Measurements from ENCODE around the gene PTPN12.
A peak's percentile ranks its signal among the peaks of the same experiment; 100 is the strongest.
"Not testable (repeated sequence)": the region's sequence is repeated elsewhere in the genome, so short reads cannot be mapped to it uniquely, and the experiment has no call there.

Gene PTPN12

GRCh38 chr7:77538281-77539212, 1.5 kb downstream of the PTPN12 start:
- peak; percentile 96 for DNase-seq (ENCODE audit: low read depth)

GRCh38 chr7:77540402-77540822, 3.3 kb downstream of the PTPN12 start:
- DNase-seq (ENCODE audit: low read depth) = no peak

- not testable (repeated sequence) for DNase-seq (ENCODE audit: low read depth)
Measured at GRCh38 chr7:77540993-77541392, 3.9 kb downstream of the PTPN12 start.

DNA sequence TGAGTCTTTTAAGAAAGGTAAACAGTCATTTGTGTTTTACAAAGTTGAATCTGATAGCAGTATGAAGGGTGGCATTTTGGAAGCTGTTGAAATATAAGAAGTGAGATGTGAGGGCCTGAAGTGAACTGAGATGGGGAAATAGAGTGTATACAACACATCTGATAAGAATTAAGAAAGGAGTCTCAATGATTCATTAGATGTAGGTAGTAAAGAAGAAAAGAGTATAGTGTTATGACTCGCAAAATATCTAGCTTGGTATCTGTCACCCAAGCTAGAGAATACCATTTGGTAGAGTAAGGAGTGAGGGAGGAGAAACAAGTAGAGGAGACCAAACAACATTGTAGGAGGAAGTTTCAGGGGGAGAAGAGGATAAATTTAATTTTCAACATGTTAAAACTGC, 5.3 kb downstream of the PTPN12 start:
- DNase-seq (ENCODE audit: low read depth) = peak; percentile 42

GRCh38 chr7:77542895-77543294, 5.8 kb downstream of the PTPN12 start:
- DNase-seq (ENCODE audit: low read depth) = no peak

- DNase-seq (ENCODE audit: low read depth) = no peak
Measured at GRCh38 chr7:77543910-77544309, 6.8 kb downstream of the PTPN12 start.

GRCh38 chr7:77544518-77544917, 7.4 kb downstream of the PTPN12 start:
- DNase-seq (ENCODE audit: low read depth) = no peak

GRCh38 chr7:77548206-77548605, 11.1 kb downstream of the PTPN12 start:
- DNase-seq (ENCODE audit: low read depth) = no peak

- no peak for DNase-seq (ENCODE audit: low read depth)
Measured at GRCh38 chr7:77549106-77549870, 12.2 kb downstream of the PTPN12 start.

DNA sequence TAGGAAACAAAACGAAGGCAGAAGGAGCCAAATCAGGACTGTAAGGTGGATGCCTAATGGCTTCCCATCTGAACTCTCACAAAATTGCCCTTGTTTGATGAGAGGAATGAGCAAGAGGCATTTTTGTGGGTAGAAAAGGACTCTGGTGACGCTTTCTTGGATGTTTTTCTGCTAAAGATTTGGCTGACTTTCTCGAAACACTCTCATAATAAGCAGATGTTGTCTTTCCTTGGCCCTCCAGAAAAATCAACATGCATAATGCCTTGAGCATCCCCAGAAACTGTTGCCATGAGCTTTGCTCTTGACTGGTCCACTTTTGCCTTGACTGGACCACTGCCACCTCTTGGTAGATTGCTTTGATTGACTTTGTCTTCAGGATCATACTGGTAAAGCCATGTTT, 13.5 kb downstream of the PTPN12 start:
- peak; percentile 85 for DNase-seq (ENCODE audit: low read depth)

GRCh38 chr7:77553123-77553522, 16.0 kb downstream of the PTPN12 start:
- no peak for DNase-seq (ENCODE audit: low read depth)

DNA sequence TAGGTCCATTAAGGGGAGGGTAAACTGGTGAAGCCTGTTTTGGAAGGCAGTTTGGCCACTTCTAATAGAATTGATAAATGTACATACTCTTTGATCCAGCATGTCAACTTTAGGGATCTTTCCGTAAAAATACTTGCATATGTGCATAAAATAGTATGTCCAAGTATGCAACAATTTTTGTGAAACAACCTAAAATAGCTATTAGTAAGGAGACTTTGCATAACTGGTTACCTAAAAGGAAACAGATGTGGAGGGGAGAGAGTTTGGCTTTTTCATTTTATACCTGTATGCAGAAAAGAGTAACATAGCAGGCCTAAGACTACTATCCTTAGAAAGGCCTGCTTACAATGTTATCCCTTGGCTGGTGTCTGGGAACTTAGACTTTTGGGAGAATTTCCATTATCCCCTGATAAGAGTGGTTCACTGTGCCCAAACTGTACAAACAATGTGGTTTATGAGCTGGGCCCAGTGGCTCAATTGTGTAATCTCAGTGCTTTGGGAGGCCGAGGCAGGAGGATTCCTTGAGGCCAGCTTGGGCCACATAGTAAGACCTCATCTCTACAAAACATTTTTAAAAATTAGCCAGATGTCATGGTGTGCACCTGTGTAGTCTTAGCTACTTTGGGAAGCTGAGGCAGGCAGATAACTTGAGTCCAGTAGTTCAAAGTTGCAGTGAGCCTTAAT, 21.3 kb downstream of the PTPN12 start:
- no peak for DNase-seq (ENCODE audit: low read depth)

DNA sequence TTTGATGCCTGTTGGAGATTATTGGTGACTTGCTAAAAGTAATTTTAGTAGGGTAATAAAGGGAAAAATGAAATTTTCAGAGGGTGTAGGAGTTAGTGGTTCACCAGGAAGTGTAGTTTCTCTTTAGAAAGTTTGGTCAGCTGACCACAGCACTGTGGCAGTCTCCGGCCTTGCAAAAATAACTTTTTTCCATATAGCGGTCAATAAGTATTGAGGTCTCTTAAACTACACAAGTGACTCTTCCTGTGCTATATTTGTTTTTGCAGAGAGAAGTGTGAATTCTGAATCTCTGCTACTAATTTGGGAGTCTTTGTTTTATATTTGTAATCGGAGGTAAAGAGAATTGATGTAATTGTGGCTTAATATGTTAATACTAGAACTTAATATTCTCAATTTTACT, 24.3 kb downstream of the PTPN12 start:
- no peak for DNase-seq (ENCODE audit: low read depth)

DNA sequence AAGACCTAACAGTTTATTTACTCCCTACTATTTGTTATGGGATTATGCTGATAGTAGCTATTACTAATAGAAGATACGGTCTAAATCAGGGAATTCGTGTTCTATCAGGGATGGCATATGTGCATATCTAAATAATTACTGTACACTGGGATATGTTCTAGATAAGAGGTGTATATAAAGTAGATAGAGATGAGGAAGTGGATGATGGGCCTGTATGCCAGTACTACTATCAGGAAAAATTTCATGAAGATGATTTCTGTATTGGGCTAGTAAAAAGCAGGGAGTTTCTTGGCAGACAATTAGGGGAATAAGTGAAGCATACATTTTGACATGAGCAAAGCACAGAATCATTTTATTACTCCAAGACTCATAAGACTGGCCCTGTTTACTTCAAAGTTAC, 26.2 kb downstream of the PTPN12 start:
- no peak for DNase-seq (ENCODE audit: low read depth)

DNA sequence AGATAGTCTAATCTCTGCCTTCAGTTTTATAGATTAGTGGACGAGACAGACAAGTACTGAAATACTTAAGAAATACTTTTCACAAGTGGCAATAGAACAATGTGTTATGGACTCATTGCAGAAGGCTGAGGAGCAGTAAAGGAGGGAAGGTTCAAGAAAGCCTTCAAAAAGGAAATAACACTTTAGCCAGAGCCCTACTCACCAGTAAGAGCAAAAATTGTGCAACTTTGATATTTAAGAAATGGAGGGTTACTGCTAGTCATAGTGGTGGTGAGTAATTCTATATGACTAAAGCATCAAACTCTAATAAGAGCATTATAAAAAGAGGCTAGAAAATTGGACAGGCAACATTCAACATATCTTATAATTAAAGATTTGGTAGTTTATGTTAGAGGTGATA, 28.8 kb downstream of the PTPN12 start:
- peak; percentile 77 for DNase-seq (ENCODE audit: low read depth)

- DNase-seq (ENCODE audit: low read depth) = no peak
Measured at GRCh38 chr7:77566421-77566820, 29.3 kb downstream of the PTPN12 start.

DNA sequence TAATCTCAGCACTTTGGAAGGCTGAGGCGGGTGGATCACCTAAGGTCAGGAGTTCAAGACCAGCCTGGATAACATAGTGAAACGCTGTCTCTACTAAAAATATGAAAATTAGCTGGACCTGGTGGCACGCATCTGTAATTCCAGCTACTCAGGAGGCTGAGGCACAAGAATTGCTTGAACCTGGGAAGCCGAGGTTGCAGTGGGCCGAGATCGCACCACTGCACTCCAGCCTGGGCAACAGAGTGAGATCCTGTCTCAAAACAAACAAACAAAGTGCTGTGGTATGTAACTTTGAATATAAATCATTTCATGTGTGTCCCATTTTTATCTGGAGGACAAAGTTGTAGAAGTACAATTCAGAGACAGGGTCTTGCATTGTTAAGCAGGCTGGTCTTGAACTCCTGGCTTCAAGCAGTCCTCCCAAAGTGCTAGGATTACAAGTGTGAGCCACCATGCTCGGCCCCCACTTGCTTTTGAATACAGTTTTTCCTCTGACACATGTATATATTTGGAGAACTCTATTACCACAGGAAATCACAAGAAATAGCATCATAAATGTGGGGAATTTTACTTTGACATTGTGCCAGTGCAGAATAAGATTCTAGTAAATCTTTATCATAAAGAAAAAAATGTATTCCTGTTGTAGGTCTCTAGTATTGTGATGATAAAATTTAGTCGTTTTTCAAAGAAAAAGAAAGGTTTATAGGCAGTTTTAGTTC, 32.6 kb downstream of the PTPN12 start:
- peak; percentile 50 for DNase-seq (ENCODE audit: low read depth)

DNA sequence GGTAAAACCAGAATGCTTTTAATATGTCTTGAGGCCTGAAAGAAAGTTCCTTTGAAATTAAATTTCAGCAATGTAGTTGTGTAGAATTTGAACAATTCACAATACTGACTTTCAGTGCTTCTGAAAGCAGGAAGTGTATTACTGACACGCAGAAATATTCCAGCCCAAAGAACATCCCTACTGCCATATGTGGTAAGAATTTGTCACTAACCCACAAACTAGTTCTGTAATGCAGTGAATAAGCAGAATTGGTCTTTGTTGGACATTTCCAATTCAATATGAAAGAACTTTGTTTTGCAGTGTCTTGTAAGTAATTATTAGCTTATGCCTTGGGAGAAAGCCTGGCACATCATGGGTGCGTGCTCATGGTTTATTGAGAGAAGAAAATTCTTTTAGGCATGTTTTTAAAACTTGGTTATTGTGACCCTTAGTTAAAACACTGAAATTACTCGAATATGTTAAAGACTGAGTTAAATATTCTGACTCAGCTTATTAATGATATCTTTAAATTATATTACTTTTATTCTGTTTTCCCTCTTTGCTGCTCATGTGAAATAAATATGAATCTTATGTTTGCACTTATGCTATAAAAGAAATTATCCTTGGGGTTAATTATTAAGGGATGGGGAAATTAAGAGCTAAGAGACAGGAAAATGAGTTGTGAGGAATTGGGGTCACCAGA, 33.4 kb downstream of the PTPN12 start:
- DNase-seq (ENCODE audit: low read depth) = peak; percentile 88

- DNase-seq (ENCODE audit: low read depth) = no peak
Measured at GRCh38 chr7:77571801-77572200, 34.7 kb downstream of the PTPN12 start.

- DNase-seq (ENCODE audit: low read depth) = no peak
Measured at GRCh38 chr7:77575187-77575586, 38.1 kb downstream of the PTPN12 start.

DNA sequence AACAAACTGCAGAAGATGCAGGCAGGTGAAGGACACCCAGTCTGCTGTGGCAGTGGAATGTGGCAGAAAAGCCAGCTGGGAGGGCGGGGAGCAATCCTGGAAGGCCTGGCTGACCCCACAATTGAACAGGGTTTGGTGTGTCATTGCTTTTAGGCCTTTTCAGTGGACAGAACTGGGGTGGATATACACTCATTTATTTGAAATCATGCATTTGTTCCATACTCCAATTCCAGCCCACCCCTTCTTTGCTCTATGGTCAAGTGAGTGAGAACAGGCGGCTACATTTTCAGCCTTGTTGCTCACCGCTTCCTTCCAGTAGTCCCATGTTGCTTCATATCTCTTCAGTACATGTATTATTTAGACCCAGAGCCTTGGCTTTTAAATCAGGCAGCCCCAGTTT, 39.8 kb downstream of the PTPN12 start:
- DNase-seq (ENCODE audit: low read depth) = no peak
